Measurements from ENCODE around the gene MSH3.

GRCh38 chr5:80631278-80632259 lies 22.9 kb upstream of the MSH3 start:
- TF ChIP-seq CTCF (IDR thresholded peaks at IDR 0.05) (no peak), POLR2A (IDR thresholded peaks at IDR 0.05) (no peak)

Measured in body of pancreas (tissue), 4 donors.